GM21515 (cell line): Measurements from ENCODE around the gene PHACTR1.

Source experiments
- ATAC-seq: cut with Tn5 transposase; IDR thresholded peaks from one replicate; pipeline ENCODE4 v1.9.1; 2021; ENCODE audit not compliant: unreplicated experiment

Gene PHACTR1

GRCh38 chr6:13248584-13248985 lies 532.0 kb downstream of the PHACTR1 start:
- ATAC-seq = no peak

- ATAC-seq = no peak
These were observed 532.4 kb downstream of the PHACTR1 start for GRCh38 chr6:13248994-13249393.

- ATAC-seq = no peak
These were observed 533.2 kb downstream of the PHACTR1 start for GRCh38 chr6:13249817-13250216.

GRCh38 chr6:13250703-13251102 lies 534.1 kb downstream of the PHACTR1 start:
- no peak for ATAC-seq

- ATAC-seq = no peak
These were observed 534.7 kb downstream of the PHACTR1 start for GRCh38 chr6:13251242-13251641.

- no peak for ATAC-seq
These were observed 536.2 kb downstream of the PHACTR1 start for GRCh38 chr6:13252790-13253189.

- no peak for ATAC-seq
These were observed 536.7 kb downstream of the PHACTR1 start for GRCh38 chr6:13253272-13253671.

- ATAC-seq = no peak
These were observed 539.9 kb downstream of the PHACTR1 start for GRCh38 chr6:13256266-13257001.

GRCh38 chr6:13259393-13259792 lies 542.8 kb downstream of the PHACTR1 start:
- no peak for ATAC-seq

- ATAC-seq = no peak
These were observed 543.6 kb downstream of the PHACTR1 start for GRCh38 chr6:13260101-13260598.

GRCh38 chr6:13260831-13261230 lies 544.3 kb downstream of the PHACTR1 start:
- ATAC-seq = no peak

- peak; percentile 75 for ATAC-seq
These were observed 545.0 kb downstream of the PHACTR1 start for GRCh38 chr6:13261464-13261994.

- ATAC-seq = no peak
These were observed 546.0 kb downstream of the PHACTR1 start for GRCh38 chr6:13262302-13263230.

- ATAC-seq = no peak
These were observed 547.1 kb downstream of the PHACTR1 start for GRCh38 chr6:13263669-13264068.

- ATAC-seq = no peak
These were observed 550.6 kb downstream of the PHACTR1 start for GRCh38 chr6:13267142-13267651.

GRCh38 chr6:13268913-13269518 lies 552.4 kb downstream of the PHACTR1 start:
- ATAC-seq = no peak

- ATAC-seq = peak; percentile 58
These were observed 555.8 kb downstream of the PHACTR1 start for GRCh38 chr6:13272131-13273046.

- ATAC-seq = no peak
These were observed 556.8 kb downstream of the PHACTR1 start for GRCh38 chr6:13273202-13273930.
